Thoracic aorta (tissue), 2 donors: ENCODE measurements around the gene EIF1. TPM values are rescaled to one million over a fixed set of nuclear protein-coding genes. Genes with fewer than 3 reads are reported as not detected.
"Not testable (repeated sequence)": the region's sequence is repeated elsewhere in the genome, so short reads cannot be mapped to it uniquely, and the experiment has no call there.

Source experiments
- ATAC-seq: fragments of 150-250 bp; one replicate; pipeline ENCODE4 v1.8.0; 2017; ENCODE audit warnings: low read depth; ENCODE audit not compliant: insufficient number of reproducible peaks, low FRiP score
- DNase-seq: peaks from one replicate; pipeline ENCODE4 v3.0.0-alpha.2; 2020; ENCODE audit warnings: low spot score
- H3K27ac ChIP-seq, 2 donors: fragments of 200-600 bp; sonication (generic); 1 replicate in 1 of 2; 2 replicates in 1 of 2; pipeline ENCODE4 v1.5.1; 2016; ENCODE audit warnings: mild to moderate bottlenecking in 2 of 2, moderate library complexity in 2 of 2
- H3K27me3 ChIP-seq: fragments of 200-600 bp; sonication (generic); replicated peaks from 2 replicates; pipeline ENCODE4 v1.6.0; 2016; ENCODE audit warnings: mild to moderate bottlenecking; ENCODE audit not compliant: insufficient read depth
- H3K36me3 ChIP-seq: fragments of 200-600 bp; sonication (generic); one replicate; pipeline ENCODE4 v1.5.1; 2016
- H3K4me1 ChIP-seq, 2 donors: fragments of 200-600 bp; sonication (generic); 1 replicate in 1 of 2; 2 replicates in 1 of 2; pipeline versions ENCODE4 v1.5.1 to v1.6.0; 2016; ENCODE audit warnings: low read depth in 2 of 2, mild to moderate bottlenecking in 1 of 2; ENCODE audit not compliant: control insufficient read depth in 1 of 2
- H3K4me3 ChIP-seq: fragments of 200-600 bp; sonication (generic); 2 replicates; pipeline ENCODE4 v1.5.1; 2016; ENCODE audit warnings: mild to moderate bottlenecking
- H3K9me3 ChIP-seq: fragments of 200-600 bp; sonication (generic); 2 replicates; pipeline ENCODE4 v1.5.1; 2016
- CTCF ChIP-seq: fragments of 200-600 bp; sonication (generic); IDR thresholded peaks from one replicate; pipeline ENCODE4 v1.5.1; 2019; ENCODE audit warnings: antibody characterized with exemption
- total RNA-seq, 2 donors: library from RNA; depleted of rRNA; stranded (reverse); fragments of >200 nt; gene quantifications; one replicate each; pipeline versions ENCODE4 v1.1.0 to v1.2.3, GENCODE V29; 2016

The EIF1 gene
- total RNA-seq, 2 donors from 2014 or later = 167 to 318 TPM

- ATAC-seq (no peak), DNase-seq (no peak)
- no peak overlapping the region for H3K27ac ChIP-seq
Observed at GRCh38 chr17:41682631-41683030, 6.1 kb upstream of the EIF1 start.

GRCh38 chr17:41683441-41684007 is 5.2 kb upstream of the EIF1 start:
- DNase-seq (no peak), ATAC-seq (no peak)

More at GRCh38 chr17:41682631-41683030, 6.1 kb upstream of the EIF1 start:
- Histone ChIP-seq H3K36me3 (no peaks in the 10 kb centered on the region), H3K9me3 (no peaks in the 10 kb centered on the region), H3K4me1 (no peaks in the 10 kb centered on the region), H3K4me3 (no peak overlapping the region), H3K27me3 (no peaks in the 10 kb centered on the region)
- TF ChIP-seq CTCF = no peak

GRCh38 chr17:41684035-41684434 is 4.7 kb upstream of the EIF1 start:
- Histone ChIP-seq H3K4me3 (no peak overlapping the region), H3K27me3 (no peaks in the 10 kb centered on the region), H3K27ac (no peak overlapping the region), H3K4me1 (peaks cover 0 to 3% of the 10 kb centered on the region in 2 donors), H3K36me3 (no peaks in the 10 kb centered on the region), H3K9me3 (no peaks in the 10 kb centered on the region)
- ATAC-seq = no peak
- DNase-seq = no peak
- TF ChIP-seq CTCF = no peak

More at GRCh38 chr17:41683441-41684007, 5.2 kb upstream of the EIF1 start:
- no peak for TF ChIP-seq CTCF
- H3K36me3 ChIP-seq = no peaks in the 10 kb centered on the region
- peaks cover 0 to 3% of the 10 kb centered on the region in 2 donors for H3K4me1 ChIP-seq
- no peaks in the 10 kb centered on the region for H3K9me3 ChIP-seq
- H3K27me3 ChIP-seq = no peaks in the 10 kb centered on the region
- H3K27ac ChIP-seq = no peak overlapping the region
- H3K4me3 ChIP-seq = no peak overlapping the region

- not testable (repeated sequence) for H3K27me3 ChIP-seq, H3K4me3 ChIP-seq, ATAC-seq, H3K9me3 ChIP-seq, DNase-seq, H3K27ac ChIP-seq
- Histone ChIP-seq H3K36me3 (peaks cover 11% of the 10 kb centered on the region), H3K4me1 (peaks cover 10 to 12% of the 10 kb centered on the region in 2 donors)
Observed at GRCh38 chr17:41685753-41686152, 2.9 kb upstream of the EIF1 start.

GRCh38 chr17:41686281-41686680 is 2.4 kb upstream of the EIF1 start:
- Histone ChIP-seq H3K4me3 (no peak overlapping the region), H3K27me3 (no peaks in the 10 kb centered on the region), H3K4me1 (peaks cover 15% of the 10 kb centered on the region in 2 donors), H3K36me3 (peaks cover 16% of the 10 kb centered on the region), H3K27ac (no peak overlapping the region), H3K9me3 (no peaks in the 10 kb centered on the region)
- no peak for ATAC-seq
- DNase-seq = no peak
- no peak for TF ChIP-seq CTCF
